ENCODE results near the gene FBXO31. TPM values are rescaled to one million over a fixed set of nuclear protein-coding genes. Genes with fewer than 3 reads are reported as not detected.

Gene FBXO31
- total and polyA plus RNA-seq, 9 of the 15 experiments (the other 6 are each of a cell fraction or from before 2014, with no cell fraction given), result 0.18 to 33.3 (median 10.9) TPM

DNA sequence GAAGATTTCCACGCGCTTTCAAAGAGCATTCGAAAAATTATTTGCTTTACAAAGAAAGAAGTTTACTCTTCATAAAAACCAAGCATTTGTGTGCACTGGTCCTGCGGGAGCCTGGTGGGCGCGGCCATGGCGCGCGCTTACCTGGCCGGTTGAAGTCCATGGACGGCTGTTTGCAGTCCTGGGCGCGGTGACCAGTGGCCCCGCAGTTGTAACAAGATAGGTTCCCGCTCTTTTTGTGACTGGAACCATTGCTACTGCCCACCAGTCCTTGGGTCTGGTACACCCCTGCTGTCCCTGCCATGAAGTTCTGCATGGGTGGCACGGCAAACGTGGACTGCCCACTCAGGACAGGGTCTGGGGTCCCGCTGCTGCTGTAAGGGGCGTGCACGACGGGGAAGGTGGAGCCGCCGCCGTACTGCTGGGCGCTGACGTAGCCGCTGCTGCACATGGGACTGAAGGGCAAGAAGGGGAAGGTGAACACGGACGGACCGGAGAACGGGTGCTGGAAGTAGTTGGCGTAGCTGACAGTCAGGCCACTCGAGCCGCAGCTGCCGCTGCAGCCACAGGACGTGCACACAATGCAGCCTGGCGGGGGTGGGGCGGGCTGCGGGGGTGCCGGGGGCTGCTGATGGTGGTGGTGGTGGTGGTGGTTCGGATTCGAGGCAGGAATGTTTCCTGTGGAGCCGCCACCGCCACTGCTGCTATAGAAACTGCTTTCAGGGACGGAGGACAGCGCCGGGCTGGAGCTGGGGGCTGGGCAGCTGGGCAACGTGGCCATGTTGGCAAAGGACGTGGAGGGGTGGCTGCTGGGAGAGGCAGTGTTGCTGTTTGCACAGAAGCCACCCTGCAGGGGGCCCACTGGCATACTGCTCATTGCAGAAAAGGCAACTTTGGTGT is 28.0 kb upstream of the FBXO31 start:
- Histone ChIP-seq H3K27me3 (ENCODE audit: control insufficient read depth in 2 of 2, insufficient read depth in 2 of 2, low read length in 2 of 2) (no peaks in the 10 kb centered on the region), H3K27ac (ENCODE audit: extremely low read depth, low read depth, low read length) (no peak overlapping the region), H3K4me1 (replicated peaks in 1 of 2; ENCODE audit: control insufficient read depth in 2 of 2, insufficient read depth in 2 of 2, low read length in 2 of 2) (peaks cover 0 to 5% of the 10 kb centered on the region in 2 experiments; a peak in 1 of 5 replicates), H4K20me1 (replicated peaks; ENCODE audit: control insufficient read depth, insufficient read depth, low read length) (0 out of 2 replicates have a peak, but pooled peaks cover under 1% of the 10 kb centered on the region), H3K79me2 (ENCODE audit: control insufficient read depth, insufficient read depth, low read length) (no peaks in the 10 kb centered on the region), H3K9me1 (ENCODE audit: control insufficient read depth, insufficient read depth, low read length) (no peaks in the 10 kb centered on the region), H2AFZ (ENCODE audit: low read depth, low read length) (no peak overlapping the region), H3K4me2 (ENCODE audit: insufficient read depth, low read length) (no peak overlapping the region), H3K9me3 (replicated peaks; ENCODE audit: control insufficient read depth, insufficient read depth, low read depth, low read length) (no peaks in the 10 kb centered on the region), H3K9ac (ENCODE audit: insufficient read depth in 1 of 2, low read depth in 2 of 2, low read length in 2 of 2) (no peak overlapping the region), H3K4me3 (no peak overlapping the region), H3K36me3 (ENCODE audit: control insufficient read depth, insufficient read depth, low read length) (peaks cover 50% of the 10 kb centered on the region; the same call in 2 of the 3 replicates)
- no TSS peak for BruUV-seq (replicated peaks)
- ChIA-PET CTCF (ENCODE audit: low intra/inter-chr PET ratio) (no interaction called here), POLR2A (interaction anchor here (0.6 to 1.9 kb wide), 3 partner anchors 10 to 48 kb away, joined by 3 to 9 read pairs (median 4); no protein-coding TSS in a partner anchor)
- no peak for FAIRE-seq
- intact Hi-C loops (cut with micrococcal nuclease), result loop anchor here (10.0 kb wide), 1 partner anchor 153 kb away; no protein-coding TSS in a partner anchor
- in situ Hi-C loops (cut with MboI), result no loop called here
- ATAC-seq, result no peak
- 92% methylated on average over 45 of the region's 49 CpGs for WGBS (ENCODE audit: insufficient coverage, low coverage, missing lambda C conversion rate)
- DNase-seq (ENCODE audit: extremely low read depth in 1 of 4, low spot score in 3 of 4), result no peak
- TF ChIP-seq U2AF2 (optimal IDR thresholded peaks at IDR 0.05; ENCODE audit: low read depth, low read length) (no peak), E2F4 (CRISPR knock-in tag; IDR thresholded peaks at IDR 0.05; ENCODE audit: low read depth) (no peak), KAT2B (IDR thresholded peaks at IDR 0.05; ENCODE audit: low read depth, low read length) (no peak), KDM2B (CRISPR knock-in tag; IDR thresholded peaks at IDR 0.05) (no peak), POLR2G (IDR thresholded peaks at IDR 0.05; ENCODE audit: low read depth, low read length) (peak; percentile 39; the same call in 1 of the 2 replicates), HDAC2 (IDR thresholded peaks at IDR 0.05) (no peak), ZEB2 (IDR thresholded peaks at IDR 0.05) (no peak)
- TF ChIP-seq, protein P1, sequence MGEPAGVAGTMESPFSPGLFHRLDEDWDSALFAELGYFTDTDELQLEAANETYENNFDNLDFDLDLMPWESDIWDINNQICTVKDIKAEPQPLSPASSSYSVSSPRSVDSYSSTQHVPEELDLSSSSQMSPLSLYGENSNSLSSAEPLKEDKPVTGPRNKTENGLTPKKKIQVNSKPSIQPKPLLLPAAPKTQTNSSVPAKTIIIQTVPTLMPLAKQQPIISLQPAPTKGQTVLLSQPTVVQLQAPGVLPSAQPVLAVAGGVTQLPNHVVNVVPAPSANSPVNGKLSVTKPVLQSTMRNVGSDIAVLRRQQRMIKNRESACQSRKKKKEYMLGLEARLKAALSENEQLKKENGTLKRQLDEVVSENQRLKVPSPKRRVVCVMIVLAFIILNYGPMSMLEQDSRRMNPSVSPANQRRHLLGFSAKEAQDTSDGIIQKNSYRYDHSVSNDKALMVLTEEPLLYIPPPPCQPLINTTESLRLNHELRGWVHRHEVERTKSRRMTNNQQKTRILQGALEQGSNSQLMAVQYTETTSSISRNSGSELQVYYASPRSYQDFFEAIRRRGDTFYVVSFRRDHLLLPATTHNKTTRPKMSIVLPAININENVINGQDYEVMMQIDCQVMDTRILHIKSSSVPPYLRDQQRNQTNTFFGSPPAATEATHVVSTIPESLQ (CRISPR knock-in tag; IDR thresholded peaks at IDR 0.05), result no peak

Measured in K562 (cell line).